Fibroblast of villous mesenchyme (primary cell): Measurements from ENCODE around the gene LYAR. TPM values are rescaled to one million over a fixed set of nuclear protein-coding genes. Genes with fewer than 3 reads are reported as not detected.
A peak's percentile ranks its signal among the peaks of the same experiment; 100 is the strongest.
"Not testable (repeated sequence)": the region's sequence is repeated elsewhere in the genome, so short reads cannot be mapped to it uniquely, and the experiment has no call there.

Experiments
- DNase-seq: peaks from one replicate; pipeline ENCODE4 v3.0.0-alpha.2; 2010; ENCODE audit warnings: low read depth
- H3K4me3 ChIP-seq: 2 replicates; pipeline ENCODE4 v1.5.1; 2011; ENCODE audit warnings: low read depth, mild to moderate bottlenecking, low read length
- total RNA-seq: library from RNA; depleted of rRNA; stranded (reverse); fragments of >200 nt; gene quantifications from 2 replicates; pipeline ENCODE4 v1.2.3, GENCODE V29; 2012
- TF ChIP-seq, protein P1 (sequence below): IDR thresholded peaks from 2 replicates; pipeline ENCODE4 v1.5.1; 2012; ENCODE audit warnings: low read depth, mild to moderate bottlenecking, low read length; ENCODE audit not compliant: insufficient read depth

The LYAR gene
- total RNA-seq, 1 donor: 12.1 TPM

DNA sequence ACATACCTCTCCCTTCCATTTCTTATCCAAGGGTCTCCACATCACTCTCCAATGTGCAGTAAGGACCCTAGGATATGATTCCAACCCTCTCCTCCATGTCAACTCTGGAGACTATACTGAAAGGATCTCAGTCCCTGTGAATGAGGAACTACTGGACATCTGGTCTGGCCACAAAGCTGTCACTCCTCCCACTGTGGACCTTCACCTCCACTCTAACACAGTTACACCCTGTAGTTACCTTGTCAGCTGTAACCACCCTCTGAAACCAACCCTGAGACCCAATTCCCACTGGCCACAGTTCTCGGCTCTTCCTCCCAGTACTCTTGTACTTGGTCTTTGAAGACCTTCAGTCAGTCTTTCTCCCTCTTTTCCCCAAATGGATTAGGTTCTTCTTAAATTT lies 44.8 kb downstream of the LYAR start:
- H3K4me3 ChIP-seq: no peak overlapping the region
- TF ChIP-seq, protein P1, sequence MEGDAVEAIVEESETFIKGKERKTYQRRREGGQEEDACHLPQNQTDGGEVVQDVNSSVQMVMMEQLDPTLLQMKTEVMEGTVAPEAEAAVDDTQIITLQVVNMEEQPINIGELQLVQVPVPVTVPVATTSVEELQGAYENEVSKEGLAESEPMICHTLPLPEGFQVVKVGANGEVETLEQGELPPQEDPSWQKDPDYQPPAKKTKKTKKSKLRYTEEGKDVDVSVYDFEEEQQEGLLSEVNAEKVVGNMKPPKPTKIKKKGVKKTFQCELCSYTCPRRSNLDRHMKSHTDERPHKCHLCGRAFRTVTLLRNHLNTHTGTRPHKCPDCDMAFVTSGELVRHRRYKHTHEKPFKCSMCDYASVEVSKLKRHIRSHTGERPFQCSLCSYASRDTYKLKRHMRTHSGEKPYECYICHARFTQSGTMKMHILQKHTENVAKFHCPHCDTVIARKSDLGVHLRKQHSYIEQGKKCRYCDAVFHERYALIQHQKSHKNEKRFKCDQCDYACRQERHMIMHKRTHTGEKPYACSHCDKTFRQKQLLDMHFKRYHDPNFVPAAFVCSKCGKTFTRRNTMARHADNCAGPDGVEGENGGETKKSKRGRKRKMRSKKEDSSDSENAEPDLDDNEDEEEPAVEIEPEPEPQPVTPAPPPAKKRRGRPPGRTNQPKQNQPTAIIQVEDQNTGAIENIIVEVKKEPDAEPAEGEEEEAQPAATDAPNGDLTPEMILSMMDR: no peak
- no peak for DNase-seq

DNA sequence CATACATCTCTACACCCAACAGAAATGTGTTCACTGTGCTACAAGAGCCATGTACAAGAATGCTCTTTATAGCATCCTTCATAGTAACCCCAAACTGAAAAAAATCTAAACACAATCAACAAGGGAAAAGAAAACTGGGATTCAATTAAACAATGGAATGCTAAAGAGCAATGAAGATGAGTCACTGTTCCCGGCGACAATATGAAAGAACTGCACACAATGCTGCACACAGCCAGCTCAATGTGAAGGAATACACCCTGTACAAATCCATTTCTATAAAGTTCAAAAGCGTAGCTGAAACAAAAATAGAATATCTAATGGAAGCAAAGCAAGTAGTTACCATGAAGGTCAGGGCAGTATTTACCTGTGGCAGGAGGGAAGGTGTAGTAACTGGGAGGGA lies 50.4 kb downstream of the LYAR start:
- DNase-seq, H3K4me3 ChIP-seq: not testable (repeated sequence)

DNA sequence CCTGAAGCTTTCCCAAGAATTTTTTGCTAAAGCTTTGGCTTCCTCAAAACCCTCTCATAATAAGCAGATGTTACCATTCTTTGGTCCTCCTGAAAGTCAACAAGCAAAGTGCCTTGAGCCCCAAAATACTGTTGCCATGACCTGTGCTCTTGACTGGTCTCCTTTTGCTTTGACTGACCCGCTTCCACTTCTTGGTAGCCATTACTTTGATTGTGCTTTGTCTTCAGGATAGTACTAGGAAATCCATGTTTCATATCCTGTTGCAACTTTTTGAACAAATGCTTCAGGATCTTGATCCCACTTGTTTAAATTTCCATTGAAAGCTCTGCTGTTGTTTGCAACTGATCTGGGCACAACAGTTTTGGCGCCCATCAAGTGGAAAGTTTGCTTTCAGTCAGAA lies 56.3 kb downstream of the LYAR start:
- no peak for DNase-seq
- H3K4me3 ChIP-seq: no peak overlapping the region
- TF ChIP-seq, protein P1: no peak

DNA sequence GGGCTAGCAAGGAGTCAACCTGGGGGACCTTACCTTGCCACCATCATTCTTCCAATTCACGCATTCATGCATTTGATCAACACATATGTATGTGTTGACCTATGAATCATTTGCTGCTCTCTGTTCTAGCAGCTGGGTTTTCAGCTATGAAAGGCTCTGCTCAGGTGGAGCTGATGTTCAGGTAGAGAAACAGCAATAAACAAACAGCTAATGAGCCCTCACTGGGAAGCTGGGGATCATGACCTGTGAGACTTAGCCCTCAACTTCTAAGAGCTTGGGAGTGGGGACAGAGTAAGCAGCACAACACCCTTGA lies 61.6 kb downstream of the LYAR start:
- DNase-seq: no peak
- no peak overlapping the region for H3K4me3 ChIP-seq

DNA sequence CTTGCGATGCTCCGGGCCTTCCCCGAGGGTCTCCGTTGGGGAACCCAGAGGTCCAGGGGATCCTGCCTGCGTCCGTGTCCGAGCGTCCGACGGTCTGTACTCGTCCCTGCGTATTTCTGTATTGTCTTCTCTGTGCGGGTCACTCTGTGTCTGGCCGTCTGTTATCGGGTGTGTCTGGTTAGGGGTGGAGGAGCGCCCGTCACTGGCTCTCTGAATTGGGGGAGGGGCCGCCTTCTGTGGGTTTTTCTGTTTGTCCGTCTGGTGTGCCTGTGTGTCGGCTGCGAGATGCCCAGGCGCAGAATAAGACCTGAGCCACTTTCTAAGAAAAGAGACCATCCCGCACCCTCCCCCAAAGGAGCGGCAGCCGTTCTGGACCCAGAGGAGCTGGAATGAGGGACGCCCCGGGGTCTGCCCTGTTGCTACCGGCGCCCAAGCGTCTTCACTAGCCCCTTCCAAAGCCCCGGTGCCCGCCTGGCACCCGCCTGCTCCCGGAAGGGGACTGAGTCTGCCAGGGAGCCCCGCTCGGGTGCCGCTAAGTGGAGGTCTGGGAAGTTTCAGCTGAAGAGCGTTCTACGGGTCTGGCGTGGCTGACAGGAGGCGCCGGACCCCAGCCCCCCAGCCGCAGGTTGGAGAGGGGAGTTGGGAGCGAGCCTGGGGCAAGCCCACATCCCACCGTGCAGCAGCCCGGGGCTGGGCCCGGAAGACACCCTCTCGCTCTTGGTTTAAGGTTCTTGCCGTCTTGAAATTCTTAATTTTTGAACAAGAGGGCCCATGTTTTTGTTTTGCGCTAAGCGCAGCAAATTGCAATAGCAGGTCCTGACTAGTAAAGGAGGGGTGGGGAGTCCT lies 62.2 kb downstream of the LYAR start:
- H3K4me3 ChIP-seq: no peak overlapping the region
- DNase-seq: no peak
- TF ChIP-seq, protein P1: no peak

More for the DNA sequence above, 61.6 kb downstream of the LYAR start:
- TF ChIP-seq, protein P1: no peak

DNA sequence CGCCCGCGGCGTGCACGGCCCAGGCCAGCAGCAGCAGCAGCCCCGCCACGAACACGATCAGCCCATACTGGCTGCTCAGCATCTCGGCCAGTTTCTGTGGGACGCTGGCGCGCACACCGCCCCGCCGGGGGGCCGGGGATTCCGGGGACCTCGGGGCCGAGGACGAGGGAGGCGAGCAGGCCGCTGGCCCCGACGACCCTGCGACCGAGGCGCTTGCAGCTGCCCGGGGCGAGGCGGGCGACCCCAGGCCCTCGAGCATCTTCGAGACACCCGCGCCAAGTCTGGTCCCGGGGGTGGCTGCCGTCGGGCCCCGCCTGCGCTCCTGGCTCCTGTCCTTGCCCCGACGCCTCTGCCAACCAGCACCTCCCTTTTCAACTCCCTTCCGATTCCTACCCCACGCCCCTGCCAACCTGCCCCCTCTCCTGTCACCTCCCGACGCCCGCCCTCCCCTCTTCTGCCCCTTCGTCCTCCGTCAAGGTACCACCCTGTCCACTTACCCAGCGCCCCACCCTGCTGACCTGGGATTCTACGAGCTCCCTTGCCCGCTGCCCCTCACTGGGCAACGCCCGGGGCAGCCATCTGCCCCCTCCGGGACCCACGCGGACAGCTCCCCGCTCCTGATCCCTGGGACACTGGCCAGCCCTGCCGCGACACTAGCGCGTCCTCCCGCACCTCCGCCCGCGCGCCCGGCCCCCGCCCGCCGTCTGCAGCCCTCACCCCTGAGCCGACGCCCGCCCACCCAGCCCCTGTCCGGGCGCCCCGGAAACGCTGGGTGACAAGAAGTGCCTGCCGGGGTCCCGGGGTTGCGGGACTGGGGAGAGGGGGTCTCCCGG lies 63.1 kb downstream of the LYAR start, which contains the start of gene OTOP1:
OTOP1 (minus strand) TSS at position 324 of the 833 bp plus-strand sequence; CDS start at position 259, 65 bp downstream.
- TF ChIP-seq, protein P1: no peak
- DNase-seq: no peak
- no peak within 1 kb of the TSS for H3K4me3 ChIP-seq

DNA sequence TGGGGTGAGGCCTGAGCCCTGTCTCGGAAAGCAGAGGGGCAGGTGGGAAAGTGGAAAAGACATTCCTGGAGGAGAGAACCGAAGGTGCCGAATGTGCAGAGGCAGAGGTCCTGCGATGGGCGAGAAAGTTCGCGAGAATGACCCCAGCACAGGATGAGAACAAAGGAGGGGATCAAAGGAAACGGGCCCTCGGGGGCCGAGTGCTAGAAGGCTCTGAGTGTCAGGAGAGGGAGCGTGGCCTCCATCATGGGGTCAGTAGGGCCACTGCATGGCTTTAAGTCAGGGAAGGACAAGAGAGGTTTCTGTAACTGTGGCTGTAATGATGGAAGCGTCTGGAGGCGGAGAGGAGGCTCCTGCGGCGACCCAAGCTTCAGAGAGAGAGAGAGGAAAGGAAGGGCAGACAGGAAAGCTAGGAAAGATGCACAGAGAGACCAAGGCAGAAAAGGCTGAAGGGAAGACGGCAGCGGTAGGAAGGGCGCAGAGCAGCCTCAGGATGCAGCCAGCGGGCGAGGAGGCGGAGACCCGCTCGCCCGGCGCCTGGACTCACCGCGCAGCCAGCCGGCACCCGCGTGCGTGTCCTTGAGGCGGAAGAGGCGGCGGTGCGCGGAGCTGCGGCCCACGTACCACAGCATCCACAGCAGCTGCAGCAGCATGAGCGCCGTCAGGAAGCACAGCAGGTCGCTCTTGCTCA lies 63.9 kb downstream of the LYAR start:
- peak; percentile 3 for DNase-seq
- H3K4me3 ChIP-seq: no peak overlapping the region
- TF ChIP-seq, protein P1: no peak
